H1 (cell line): ENCODE measurements around the gene MFNG. TPM values are rescaled to one million over a fixed set of nuclear protein-coding genes. Genes with fewer than 3 reads are reported as not detected.
A peak's percentile ranks its signal among the peaks of the same experiment; 100 is the strongest.

ENCODE experiments used
- CTCF ChIA-PET: fragments of 300-600 bp; sonication (Branson Sonifier 250); formaldehyde crosslinking; loops from one replicate; lab custom pipeline; 2021; ENCODE audit not compliant: partially characterized antibody; lab: Charles Lee
- POLR2A ChIA-PET: fragments of 300-600 bp; sonication (Branson Sonifier 250); formaldehyde crosslinking; loops from one replicate; lab custom pipeline; 2021; ENCODE audit warnings: inconsistent platforms; ENCODE audit not compliant: partially characterized antibody; lab: Charles Lee
- DNase-seq, 2 experiments: peaks; one replicate each; pipeline versions ENCODE4 v3.0.0 to v3.0.0-alpha.2; 2010 to 2022; ENCODE audit warnings: low spot score in 2 of 2, low read depth in 1 of 2, mixed read lengths in 1 of 2
- FAIRE-seq: peaks from 2 replicates; lab custom pipeline; 2011; peaks lifted over from hg19 to GRCh38; lab: Jason Lieb, UNC
- H2AFZ ChIP-seq: 2 replicates; pipeline ENCODE4 v1.8.1; 2012; ENCODE audit warnings: low read length, inconsistent platforms
- H2AK5ac ChIP-seq: 2 replicates; pipeline ENCODE4 v1.6.1; 2013; ENCODE audit warnings: low read depth, low read length
- H2BK120ac ChIP-seq: replicated peaks from 2 replicates; pipeline ENCODE3; 2013; ENCODE audit warnings: low read depth, low read length, inconsistent platforms
- H2BK12ac ChIP-seq: 2 replicates; pipeline ENCODE4 v1.6.1; 2013; ENCODE audit warnings: low read depth, low read length
- H2BK15ac ChIP-seq: 2 replicates; pipeline ENCODE4 v1.6.1; 2013; ENCODE audit warnings: low read length
- H2BK20ac ChIP-seq: 2 replicates; pipeline ENCODE4 v1.6.1; 2013; ENCODE audit warnings: low read length
- H2BK5ac ChIP-seq: 2 replicates; pipeline ENCODE4 v1.6.1; 2013; ENCODE audit warnings: low read depth, low read length
- H3K14ac ChIP-seq: 2 replicates; pipeline ENCODE4 v1.6.1; 2013; ENCODE audit warnings: inconsistent platforms; ENCODE audit not compliant: insufficient read length
- H3K18ac ChIP-seq: 2 replicates; pipeline ENCODE4 v1.6.1; 2013; ENCODE audit warnings: low read length; ENCODE audit errors: extremely low read depth
- H3K23ac ChIP-seq: 2 replicates; pipeline ENCODE4 v1.6.1; 2013; ENCODE audit warnings: inconsistent platforms; ENCODE audit not compliant: insufficient read length
- H3K23me2 ChIP-seq: 2 replicates; pipeline ENCODE4 v1.6.1; 2013; ENCODE audit warnings: low read depth, low read length
- H3K27ac ChIP-seq: 2 replicates; pipeline ENCODE4 v1.6.1; 2011; ENCODE audit warnings: low read depth, low read length, inconsistent platforms
- H3K27me3 ChIP-seq, 4 experiments: replicated peaks in 1 of 4; 1 replicate in 1 of 4; 2 replicates in 3 of 4; pipeline versions ENCODE4 v1.6.1 to v1.8.1; 2011 to 2013; ENCODE audit warnings: low read length in 3 of 4, mild to moderate bottlenecking in 3 of 4, inconsistent platforms in 2 of 4, mixed read lengths in 2 of 4, moderate library complexity in 1 of 4; ENCODE audit not compliant: control insufficient read depth in 3 of 4, insufficient read depth in 3 of 4; ENCODE audit errors: extremely low read depth in 1 of 4
- H3K36me3 ChIP-seq, 4 experiments: 2 replicates each; pipeline versions ENCODE4 v1.6.1 to v1.8.1; 2011 to 2013; ENCODE audit warnings: mild to moderate bottlenecking in 4 of 4, low read length in 3 of 4, moderate library complexity in 2 of 4, control low read depth in 1 of 4, inconsistent platforms in 1 of 4; ENCODE audit not compliant: insufficient read depth in 4 of 4, control insufficient read depth in 2 of 4
- H3K4ac ChIP-seq: replicated peaks from 2 replicates; pipeline ENCODE3; 2013; ENCODE audit warnings: low read length, low read depth, mixed read lengths, inconsistent platforms; ENCODE audit not compliant: insufficient read length
- H3K4me1 ChIP-seq, 4 experiments: replicated peaks in 1 of 4; 1 replicate in 1 of 4; 2 replicates in 3 of 4; pipeline versions ENCODE4 v1.6.1 to v1.8.1; 2011 to 2013; ENCODE audit warnings: low read length in 3 of 4, inconsistent platforms in 2 of 4, mixed read lengths in 1 of 4; ENCODE audit not compliant: insufficient read depth in 4 of 4, control insufficient read depth in 3 of 4
- H3K4me2 ChIP-seq, 2 experiments: 2 replicates each; pipeline versions ENCODE4 v1.6.1 to v1.8.1; 2011 to 2013; ENCODE audit warnings: low read depth in 2 of 2, low read length in 2 of 2, control low read depth in 1 of 2, inconsistent platforms in 1 of 2, mild to moderate bottlenecking in 1 of 2; ENCODE audit not compliant: insufficient read depth in 1 of 2
- H3K4me3 ChIP-seq, 4 experiments: fragments of 200-600, 300-600 bp in 1 of 4; sonication (generic), shearing (Covaris generic), sonication (Bioruptor Twin) in 1 of 4; 2 replicates each; pipeline versions ENCODE4 v1.5.1 to v1.8.1; 2011 to 2016; ENCODE audit warnings: low read length in 4 of 4, low read depth in 3 of 4, control low read depth in 2 of 4, inconsistent platforms in 2 of 4, mild to moderate bottlenecking in 2 of 4, mixed read lengths in 1 of 4, moderate library complexity in 1 of 4; ENCODE audit not compliant: insufficient read depth in 2 of 4; ENCODE audit errors: extremely low read depth in 1 of 4
- H3K56ac ChIP-seq: replicated peaks from 2 replicates; pipeline ENCODE3; 2013; ENCODE audit warnings: low read depth, mild to moderate bottlenecking, mixed read lengths, low read length, inconsistent platforms; ENCODE audit not compliant: insufficient read length
- H3K79me1 ChIP-seq: 2 replicates; pipeline ENCODE4 v1.6.1; 2013; ENCODE audit warnings: low read depth, low read length, control low read depth
- H3K79me2 ChIP-seq, 2 experiments: 2 replicates each; pipeline versions ENCODE4 v1.6.1 to v1.8.1; 2012 to 2013; ENCODE audit warnings: low read length in 2 of 2, mild to moderate bottlenecking in 2 of 2, inconsistent platforms in 1 of 2; ENCODE audit not compliant: insufficient read depth in 2 of 2, control insufficient read depth in 1 of 2
- H3K9ac ChIP-seq, 4 experiments: replicated peaks in 1 of 4; 1 replicate in 1 of 4; 2 replicates in 3 of 4; pipeline versions ENCODE4 v1.6.1 to v1.8.1; 2011 to 2013; ENCODE audit warnings: low read depth in 3 of 4, low read length in 3 of 4, control low read depth in 2 of 4, mild to moderate bottlenecking in 2 of 4, moderate library complexity in 2 of 4, inconsistent platforms in 1 of 4; ENCODE audit errors: extremely low read depth in 1 of 4
- H3K9me3 ChIP-seq, 2 experiments: 2 replicates each; pipeline versions ENCODE4 v1.6.1 to v1.8.1; 2012 to 2013; ENCODE audit warnings: mild to moderate bottlenecking in 2 of 2, moderate library complexity in 2 of 2, control low read depth in 1 of 2, inconsistent platforms in 1 of 2, low read depth in 1 of 2, low read length in 1 of 2, mixed read lengths in 1 of 2; ENCODE audit not compliant: insufficient read depth in 2 of 2
- H4K20me1 ChIP-seq, 2 experiments: replicated peaks in 1 of 2; 2 replicates each; pipeline versions ENCODE3 to v1.8.1; 2011 to 2013; ENCODE audit warnings: inconsistent platforms in 2 of 2, low read length in 2 of 2, mild to moderate bottlenecking in 1 of 2; ENCODE audit not compliant: insufficient read depth in 2 of 2, control insufficient read depth in 1 of 2
- H4K5ac ChIP-seq: 2 replicates; pipeline ENCODE4 v1.6.1; 2013; ENCODE audit warnings: low read length, low read depth, mixed read lengths, inconsistent platforms; ENCODE audit not compliant: insufficient read length
- H4K8ac ChIP-seq: 2 replicates; pipeline ENCODE4 v1.8.0; 2013; ENCODE audit warnings: mild to moderate bottlenecking, moderate library complexity, low read length, inconsistent platforms; ENCODE audit not compliant: insufficient read depth; ENCODE audit errors: extremely low read depth
- H4K91ac ChIP-seq: replicated peaks from 2 replicates; pipeline ENCODE3; 2013; ENCODE audit warnings: low read length, mixed read lengths, inconsistent platforms; ENCODE audit not compliant: insufficient read length
- BRCA1 ChIP-seq: IDR thresholded peaks from 2 replicates; pipeline ENCODE4 v1.6.1; 2012; ENCODE audit warnings: low read depth, low read length, improper control_type of control experiment
- CTCF ChIP-seq, 3 experiments: IDR thresholded peaks; 1 replicate in 2 of 3; 2 replicates in 1 of 3; pipeline versions ENCODE4 v1.5.1 to v1.6.1; 2011; ENCODE audit warnings: low read length in 3 of 3, mild to moderate bottlenecking in 3 of 3, inconsistent platforms in 2 of 3, low read depth in 1 of 3, moderate library complexity in 1 of 3; ENCODE audit not compliant: insufficient read depth in 1 of 3; ENCODE audit errors: control extremely low read depth in 1 of 3
- EGR1 ChIP-seq: IDR thresholded peaks from 2 replicates; pipeline ENCODE4 v1.6.1; 2011; ENCODE audit warnings: low read depth, low read length, borderline replicate concordance
- EP300 ChIP-seq, 2 experiments: IDR thresholded peaks; 1 replicate in 1 of 2; 2 replicates in 1 of 2; pipeline ENCODE4 v1.6.1; 2011 to 2012; ENCODE audit warnings: low read depth in 2 of 2, low read length in 2 of 2, mild to moderate bottlenecking in 2 of 2, borderline replicate concordance in 1 of 2, inconsistent platforms in 1 of 2, moderate library complexity in 1 of 2
- EZH2 ChIP-seq: fragments of 200-600 bp; sonication (generic); IDR thresholded peaks from 2 replicates; pipeline ENCODE4 v1.7.1; 2012; ENCODE audit warnings: low read depth, mild to moderate bottlenecking, moderate library complexity, low read length, inconsistent platforms; ENCODE audit not compliant: severe bottlenecking
- FOSL1 ChIP-seq: IDR thresholded peaks from 2 replicates; pipeline ENCODE4 v1.6.1; 2011; ENCODE audit warnings: mild to moderate bottlenecking, low read depth, low read length, moderate library complexity; ENCODE audit not compliant: insufficient read depth
- KDM1A ChIP-seq: fragments of 200-600, 300-600 bp; sonication (generic); IDR thresholded peaks from 2 replicates; pipeline ENCODE4 v1.7.1; 2016; ENCODE audit warnings: mild to moderate bottlenecking, low read length, borderline replicate concordance
- NANOG ChIP-seq: IDR thresholded peaks from 2 replicates; pipeline ENCODE4 v1.6.1; 2011; ENCODE audit warnings: low read length, low read depth, mild to moderate bottlenecking, inconsistent platforms; ENCODE audit not compliant: insufficient read depth, poor library complexity, severe bottlenecking
- PHF8 ChIP-seq: fragments of 200-600 bp; sonication (generic); conservative IDR thresholded peaks from 2 replicates; pipeline ENCODE4 v1.7.1; 2012; ENCODE audit warnings: low read depth, mild to moderate bottlenecking, inconsistent platforms, low read length, moderate library complexity
- SIX5 ChIP-seq: IDR thresholded peaks from 2 replicates; pipeline ENCODE4 v1.6.1; 2011; ENCODE audit warnings: mild to moderate bottlenecking, low read depth, low read length
- TCF12 ChIP-seq: IDR thresholded peaks from 2 replicates; pipeline ENCODE4 v1.6.1; 2011; ENCODE audit warnings: low read depth, mild to moderate bottlenecking, low read length
- WGBS, 2 experiments: shearing (Covaris generic) in 1 of 2; methylation state at CpG; one replicate each; pipeline versions ENCODE4 v1.1.6 to v1.1.7; 2013 to 2015; ENCODE audit warnings: low lambda C conversion rate in 2 of 2, mixed read lengths in 2 of 2, inconsistent platforms in 1 of 2, low coverage in 1 of 2, missing lambda C conversion rate in 1 of 2; ENCODE audit not compliant: insufficient replicate concordance in 2 of 2, insufficient coverage in 1 of 2, insufficient read length in 1 of 2; ENCODE audit errors: extremely low coverage in 1 of 2, missing lambda C conversion rate in 1 of 2; 5-methylcytosine and 5-hydroxymethylcytosine counted together
- polyA plus RNA-seq, 7 experiments: library from polyadenylated mRNA; depleted of rRNA in 3 of 7; stranded (reverse) in 5 of 7; unstranded in 2 of 7; fragments of >200 nt in 5 of 7; fragments of 200-250 nt in 2 of 7; gene quantifications; 1 replicate in 5 of 7; 2 replicates in 1 of 7; 4 replicates in 1 of 7; pipeline versions ENCODE4 v1.2.1 to v1.2.3, GENCODE V29; 2011 to 2013; ENCODE audit warnings: missing spikeins in 2 of 7, mixed read lengths in 2 of 7
- total RNA-seq: library from RNA; stranded (reverse); fragmentation: NEBNext Ultra II Directional; extraction: Animal tissue kit (Norgen Biotek cat#: 25700); gene quantifications from 2 replicates; pipeline ENCODE4 v1.2.1, GENCODE V29; 2021

The MFNG gene
- total and polyA plus RNA-seq, 2 of the 8 experiments (the other 6 are each of a cell fraction or from before 2014, with no cell fraction given) = 1.7 to 5.5 TPM

GRCh38 chr22:37505989-37506388 lies 19.8 kb upstream of the MFNG start:
- no peaks in the 10 kb centered on the region for H4K20me1 ChIP-seq
- H3K4me1 ChIP-seq = peaks cover 0 to 14% (median 8%) of the 10 kb centered on the region in 4 experiments; a peak in 5 of 7 replicates
- H3K18ac ChIP-seq = no peak overlapping the region
- no peak overlapping the region for H2BK15ac ChIP-seq
- H2BK12ac ChIP-seq = no peak overlapping the region
- H2BK120ac ChIP-seq = no peak overlapping the region
- H3K4ac ChIP-seq = no peak overlapping the region
- H3K79me2 ChIP-seq = no peaks in the 10 kb centered on the region
- DNase-seq (no peak), FAIRE-seq (no peak)
- H3K14ac ChIP-seq = no peak overlapping the region
- H2AK5ac ChIP-seq = no peak overlapping the region
- no peak overlapping the region for H2AFZ ChIP-seq
- H3K23ac ChIP-seq = no peak overlapping the region
- 0 out of 2 replicates have a peak overlapping the region, but pooled peaks have one; percentile 31 for H4K8ac ChIP-seq
- 84% methylated on average over 13 of the region's 14 CpGs; no CpG with 5 or more reads in 1 of the 2 experiments for WGBS, 2 experiments
- H2BK20ac ChIP-seq = no peak overlapping the region
- no peaks in the 10 kb centered on the region for H3K9me3 ChIP-seq
- no peaks in the 10 kb centered on the region for H3K79me1 ChIP-seq
- ChIA-PET CTCF (interaction anchor here (0.9 to 7.3 kb wide), 12 partner anchors 9 to 245 kb away, joined by 3 to 45 read pairs (median 6); partner anchors contain the start of gene MFNG), POLR2A (interaction anchor here (1.0 to 1.4 kb wide), 2 partner anchors 14 to 22 kb away, joined by 4 to 5 read pairs; partner anchors contain the start of gene CARD10)
- H4K91ac ChIP-seq = no peak overlapping the region
- H3K4me2 ChIP-seq = no peak overlapping the region
- H3K27ac ChIP-seq = no peak overlapping the region
- H3K56ac ChIP-seq = no peak overlapping the region
- no peak overlapping the region for H4K5ac ChIP-seq
- H3K23me2 ChIP-seq = no peaks in the 10 kb centered on the region
- H3K27me3 ChIP-seq = no peaks in the 10 kb centered on the region; a peak in 1 of 7 replicates
- no peak overlapping the region for H2BK5ac ChIP-seq
- no peaks in the 10 kb centered on the region; a peak in 2 of 8 replicates for H3K36me3 ChIP-seq
- H3K9ac ChIP-seq = no peak overlapping the region
- no peak overlapping the region for H3K4me3 ChIP-seq
- no peak for TF ChIP-seq SIX5
- TF ChIP-seq NANOG = no peak
- TF ChIP-seq KDM1A = no peak
- no peak for TF ChIP-seq FOSL1
- TF ChIP-seq BRCA1 = no peak
- no peak for TF ChIP-seq PHF8
- TF ChIP-seq TCF12 = no peak
- no peak for TF ChIP-seq EGR1
- no peak for TF ChIP-seq EZH2
- TF ChIP-seq CTCF (IDR thresholded peaks at IDR 0.05; ENCODE audit: control extremely low read depth in 1 of 3, insufficient read depth in 1 of 3, low read depth in 1 of 3, low read length in 3 of 3) = no peak
- no peak for TF ChIP-seq EP300 (IDR thresholded peaks at IDR 0.05; ENCODE audit: borderline replicate concordance in 1 of 2, low read depth in 2 of 2, low read length in 2 of 2)
